Large intestine (tissue), 3 donors: ENCODE results near the gene DNAH17. TPM values are rescaled to one million over a fixed set of nuclear protein-coding genes. Genes with fewer than 3 reads are reported as not detected.

Experiments
- DNase-seq, 2 donors: peaks; one replicate each; pipeline versions ENCODE4 v3.0.0 to v3.0.0-alpha.2; 2013
- H3K27ac ChIP-seq: one replicate; pipeline ENCODE4 v1.5.1; 2013; ENCODE audit warnings: low read length
- H3K27me3 ChIP-seq: 2 replicates; pipeline ENCODE4 v1.6.1; 2013; ENCODE audit warnings: low read length; ENCODE audit not compliant: control insufficient read depth, insufficient read depth
- H3K36me3 ChIP-seq: 2 replicates; pipeline ENCODE4 v1.6.1; 2013; ENCODE audit warnings: low read length; ENCODE audit not compliant: control insufficient read depth, insufficient read depth
- H3K4me1 ChIP-seq: one replicate; pipeline ENCODE4 v1.6.1; 2013; ENCODE audit warnings: low read length; ENCODE audit not compliant: control insufficient read depth, insufficient read depth
- H3K4me3 ChIP-seq: one replicate; pipeline ENCODE4 v1.5.1; 2013; ENCODE audit warnings: low read length
- H3K9me3 ChIP-seq: one replicate; pipeline ENCODE4 v1.6.1; 2013; ENCODE audit warnings: mild to moderate bottlenecking, low read depth, low read length, moderate library complexity; ENCODE audit not compliant: control insufficient read depth
- WGBS: methylation state at CpG from one replicate; pipeline ENCODE4 v1.1.5; 2013; ENCODE audit warnings: low lambda C conversion rate; ENCODE audit not compliant: insufficient coverage; 5-methylcytosine and 5-hydroxymethylcytosine counted together
- polyA plus RNA-seq: library from polyadenylated mRNA; unstranded; fragments of 120-200 nt; gene quantifications from one replicate; pipeline ENCODE4 v1.2.1, GENCODE V29; 2013

DNAH17 gene
- polyA plus RNA-seq, 1 donor: 4.4 TPM

DNA sequence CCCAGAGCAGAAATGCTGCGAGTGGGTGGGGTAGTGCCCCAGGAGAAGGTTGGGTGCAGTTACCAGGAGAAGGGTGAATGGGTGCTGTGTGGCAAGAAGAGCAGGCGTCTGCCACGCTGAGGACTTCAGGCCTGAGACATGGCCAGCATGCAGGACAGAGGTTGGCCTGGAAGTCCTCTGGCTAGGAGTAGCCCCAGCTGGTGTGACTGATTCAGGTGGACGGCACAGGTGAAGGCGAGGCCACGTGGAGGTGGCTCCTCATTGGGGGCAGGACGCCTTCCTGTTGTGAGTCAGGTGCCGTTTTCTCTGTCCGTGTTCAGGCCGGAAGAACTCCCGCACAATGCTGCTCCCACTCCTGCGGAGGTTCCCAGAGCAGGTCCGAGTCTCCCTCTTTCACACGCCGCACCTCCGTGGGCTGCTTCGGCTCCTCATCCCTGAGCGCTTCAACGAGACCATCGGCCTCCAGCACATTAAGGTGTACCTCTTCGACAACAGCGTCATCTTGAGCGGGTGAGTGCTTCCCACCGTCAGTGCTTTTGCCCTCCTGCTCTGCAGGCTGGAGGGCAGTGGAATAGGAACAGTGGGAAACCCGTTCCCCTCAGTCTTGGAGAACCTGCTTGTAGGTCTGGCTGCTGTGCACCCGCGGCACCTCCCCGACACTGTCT lies 178.0 kb downstream of the DNAH17 start:
- H3K27ac ChIP-seq: no peak overlapping the region
- no peaks in the 10 kb centered on the region for H3K9me3 ChIP-seq
- H3K4me1 ChIP-seq: no peaks in the 10 kb centered on the region
- no peaks in the 10 kb centered on the region for H3K27me3 ChIP-seq
- no peak overlapping the region for H3K4me3 ChIP-seq
- peaks cover 82% of the 10 kb centered on the region for H3K36me3 ChIP-seq
- no CpG with 5 or more reads among the region's 28 CpGs for WGBS
- DNase-seq: no peak

DNA sequence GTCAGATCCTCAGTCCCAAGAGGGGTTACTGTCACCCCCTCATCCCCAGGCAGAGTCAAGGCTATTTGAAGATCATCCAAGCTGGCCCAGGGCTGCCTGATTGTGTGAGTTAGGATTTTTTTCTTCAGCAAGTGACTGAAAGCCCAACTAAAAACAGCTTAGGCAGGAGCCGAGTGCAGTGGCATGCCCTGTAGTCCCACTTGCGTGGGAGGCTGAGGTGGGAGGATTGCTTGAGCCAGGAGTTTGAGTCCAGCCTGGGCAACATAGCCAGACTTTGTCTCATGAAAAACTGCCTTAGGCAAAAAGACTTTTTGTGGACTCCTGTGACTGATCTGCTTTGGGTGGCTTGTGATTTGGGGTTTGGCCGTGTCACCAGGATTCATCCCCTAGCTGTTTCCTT lies 178.8 kb downstream of the DNAH17 start:
- H3K4me3 ChIP-seq: no peak overlapping the region
- H3K4me1 ChIP-seq: no peaks in the 10 kb centered on the region
- no peak overlapping the region for H3K27ac ChIP-seq
- WGBS: 100% methylated on average over 1 of the region's 3 CpGs
- H3K36me3 ChIP-seq: peaks cover 80% of the 10 kb centered on the region
- H3K9me3 ChIP-seq: no peaks in the 10 kb centered on the region
- H3K27me3 ChIP-seq: no peaks in the 10 kb centered on the region
- no peak for DNase-seq

DNA sequence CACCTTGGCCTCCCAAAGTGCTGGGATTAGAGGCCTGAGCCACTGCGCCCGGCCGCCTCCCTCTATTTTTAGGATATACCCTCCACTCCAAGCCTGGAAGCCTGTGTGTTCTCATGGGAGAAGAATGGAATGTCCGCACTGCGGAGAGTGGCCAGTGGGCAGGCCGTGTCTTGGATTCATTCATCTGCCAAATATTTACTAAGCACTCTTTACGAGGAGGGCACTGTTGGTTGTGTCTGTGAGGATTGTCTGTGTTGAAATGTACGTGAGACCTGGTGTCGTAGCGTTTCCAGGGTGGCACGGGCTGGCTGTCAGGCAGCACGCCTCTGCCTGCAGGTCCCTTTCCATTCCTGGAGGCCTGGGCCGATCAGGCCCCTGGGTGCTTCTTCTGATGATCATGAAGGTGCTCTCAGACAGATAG lies 179.5 kb downstream of the DNAH17 start:
- Histone ChIP-seq H3K4me1 (no peaks in the 10 kb centered on the region), H3K36me3 (peaks cover 77% of the 10 kb centered on the region), H3K9me3 (no peaks in the 10 kb centered on the region), H3K27me3 (no peaks in the 10 kb centered on the region), H3K4me3 (no peak overlapping the region), H3K27ac (no peak overlapping the region)
- DNase-seq: no peak
- 80% methylated on average over 1 of the region's 13 CpGs for WGBS

DNA sequence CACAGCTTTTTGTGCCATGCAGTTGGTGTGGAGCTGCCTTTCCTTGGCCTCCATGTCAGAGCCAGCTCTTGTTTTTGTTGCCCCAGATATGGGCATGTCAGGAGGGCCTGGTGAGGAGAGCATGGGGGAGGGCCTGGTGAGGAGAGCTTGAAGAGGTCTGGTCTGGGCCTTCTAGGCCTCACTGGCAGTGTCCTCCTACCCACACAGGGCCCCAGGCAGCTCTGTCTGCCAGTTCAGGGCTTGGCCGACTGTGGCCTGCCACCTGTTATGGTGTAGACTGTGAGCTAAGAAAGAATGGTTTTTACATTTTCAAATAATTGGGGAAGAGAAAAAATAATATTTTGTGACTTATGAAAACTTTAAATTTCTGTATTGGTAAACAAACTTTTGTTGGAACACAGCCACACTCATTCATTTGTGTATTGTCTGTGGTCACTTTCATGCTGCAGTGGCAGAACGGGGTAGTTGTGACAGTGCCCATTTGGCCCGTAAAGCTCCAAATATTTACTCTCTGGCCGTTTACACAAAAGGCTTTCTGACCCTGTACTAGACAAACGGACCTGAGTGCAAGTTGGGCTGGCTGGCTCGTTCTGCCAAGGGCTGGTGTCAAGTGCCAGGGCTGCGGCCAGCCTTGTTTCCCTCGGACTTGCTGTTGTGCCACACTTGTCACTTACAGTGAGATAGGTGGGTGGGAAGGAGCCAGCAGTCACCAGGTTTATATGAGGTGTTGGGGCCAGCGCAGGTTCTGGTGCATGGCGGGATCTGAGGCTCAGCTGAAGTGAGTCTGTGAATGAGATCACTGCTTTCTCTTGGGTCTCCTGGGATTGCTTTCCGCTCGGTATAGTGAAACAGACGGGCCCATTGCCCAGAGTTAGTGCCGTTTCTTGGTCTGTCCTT lies 180.5 kb downstream of the DNAH17 start:
- no peaks in the 10 kb centered on the region for H3K4me1 ChIP-seq
- no peak overlapping the region for H3K4me3 ChIP-seq
- no CpG with 5 or more reads among the region's 14 CpGs for WGBS
- H3K36me3 ChIP-seq: peaks cover 77% of the 10 kb centered on the region
- H3K9me3 ChIP-seq: no peaks in the 10 kb centered on the region
- H3K27ac ChIP-seq: no peak overlapping the region
- no peak for DNase-seq
- no peaks in the 10 kb centered on the region for H3K27me3 ChIP-seq

DNA sequence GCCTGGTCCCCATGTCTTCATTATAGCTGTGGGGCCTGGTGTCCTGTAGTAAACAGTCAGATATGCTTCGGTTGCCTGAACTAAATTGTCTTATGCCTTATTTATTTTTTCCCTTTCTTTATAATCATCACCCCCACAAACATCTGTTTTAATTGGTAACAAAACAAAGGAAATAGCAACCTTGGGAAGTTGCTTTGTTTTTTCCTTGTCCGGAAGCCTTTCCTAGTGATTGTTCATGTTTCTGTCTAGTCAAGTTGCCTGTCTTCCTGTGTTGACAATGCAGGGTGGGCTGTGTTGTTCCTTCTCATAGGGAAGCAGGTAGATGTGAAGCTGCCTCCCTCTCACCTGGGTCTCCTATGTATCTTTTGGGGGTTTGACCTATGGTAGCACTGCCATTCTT lies 182.0 kb downstream of the DNAH17 start:
- H3K9me3 ChIP-seq: no peaks in the 10 kb centered on the region
- H3K27ac ChIP-seq: no peak overlapping the region
- no peak for DNase-seq
- H3K36me3 ChIP-seq: peaks cover 61% of the 10 kb centered on the region
- WGBS: 67% methylated on average over 1 of the region's 2 CpGs
- no peaks in the 10 kb centered on the region for H3K4me1 ChIP-seq
- no peak overlapping the region for H3K4me3 ChIP-seq
- no peaks in the 10 kb centered on the region for H3K27me3 ChIP-seq

DNA sequence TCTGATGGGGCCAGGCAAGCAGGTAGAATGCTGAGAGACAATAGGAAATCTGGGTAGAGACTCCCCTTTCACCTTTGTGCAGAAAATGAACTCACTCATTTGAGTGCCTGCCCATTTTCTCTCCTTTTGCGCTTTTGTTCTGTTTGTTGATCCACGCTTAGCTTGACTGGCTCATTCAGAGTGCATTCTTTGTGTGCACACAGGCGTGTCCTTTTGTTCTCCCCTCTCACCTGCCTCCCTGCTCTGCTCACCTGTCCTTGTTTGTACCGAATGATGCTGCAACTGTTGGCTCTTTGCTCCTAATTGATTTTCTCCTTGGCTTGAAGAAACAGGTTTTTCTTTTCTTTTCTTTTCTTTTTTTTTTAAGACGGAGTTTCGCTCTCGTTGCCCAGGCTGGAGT lies 183.0 kb downstream of the DNAH17 start:
- no peaks in the 10 kb centered on the region for H3K27me3 ChIP-seq
- 100% methylated on average over 5 of the region's 7 CpGs for WGBS
- no peaks in the 10 kb centered on the region for H3K4me1 ChIP-seq
- H3K9me3 ChIP-seq: no peaks in the 10 kb centered on the region
- DNase-seq: no peak
- no peak overlapping the region for H3K4me3 ChIP-seq
- peaks cover 53% of the 10 kb centered on the region for H3K36me3 ChIP-seq
- H3K27ac ChIP-seq: no peak overlapping the region

DNA sequence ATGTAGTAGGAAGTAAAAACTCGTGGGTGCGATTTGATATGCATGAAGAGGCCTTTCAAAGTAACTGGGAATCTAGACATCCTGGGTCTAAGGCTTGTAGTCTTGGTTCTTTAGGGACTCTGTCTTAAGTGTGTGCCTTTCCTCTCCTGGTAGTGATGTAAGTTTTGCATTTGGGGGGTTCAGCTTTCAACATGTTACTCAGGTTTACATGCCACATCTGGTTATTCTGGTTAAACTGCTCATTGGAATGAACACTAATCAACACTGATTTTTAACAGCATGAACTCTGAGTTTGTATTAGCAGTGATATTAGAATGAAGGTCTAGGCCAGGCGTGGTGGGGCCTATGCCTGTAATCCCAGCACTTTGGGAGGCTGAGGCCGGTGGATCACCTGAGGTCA lies 183.6 kb downstream of the DNAH17 start:
- Histone ChIP-seq H3K36me3 (peaks cover 48% of the 10 kb centered on the region), H3K27me3 (no peaks in the 10 kb centered on the region), H3K27ac (no peak overlapping the region), H3K9me3 (no peaks in the 10 kb centered on the region), H3K4me3 (no peak overlapping the region), H3K4me1 (no peaks in the 10 kb centered on the region)
- WGBS: no CpG with 5 or more reads among the region's 4 CpGs
- no peak for DNase-seq

DNA sequence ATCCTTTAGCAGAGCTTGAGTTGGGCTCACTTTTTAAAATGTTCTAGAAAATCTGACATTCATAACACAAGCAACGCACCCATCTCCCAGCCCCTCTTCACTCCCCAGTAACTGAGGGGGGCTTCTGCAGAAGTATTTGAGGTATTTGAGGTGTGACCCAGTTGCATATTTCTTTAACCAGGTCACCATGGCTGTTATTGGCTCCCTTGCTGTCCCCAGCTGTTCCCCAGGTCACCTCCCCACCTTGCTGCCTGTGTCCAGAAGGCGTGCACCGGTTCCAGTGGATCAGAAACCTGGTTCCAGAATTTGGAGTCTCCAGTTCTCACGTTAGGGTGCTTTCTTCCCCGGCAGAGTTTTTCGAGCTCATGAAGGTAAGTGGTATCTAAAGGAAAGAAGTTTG lies 184.9 kb downstream of the DNAH17 start:
- no CpG with 5 or more reads among the region's 6 CpGs for WGBS
- no peaks in the 10 kb centered on the region for H3K4me1 ChIP-seq
- no peak overlapping the region for H3K4me3 ChIP-seq
- no peaks in the 10 kb centered on the region for H3K9me3 ChIP-seq
- H3K27ac ChIP-seq: no peak overlapping the region
- no peaks in the 10 kb centered on the region for H3K27me3 ChIP-seq
- peaks cover 37% of the 10 kb centered on the region for H3K36me3 ChIP-seq
- DNase-seq: no peak

DNA sequence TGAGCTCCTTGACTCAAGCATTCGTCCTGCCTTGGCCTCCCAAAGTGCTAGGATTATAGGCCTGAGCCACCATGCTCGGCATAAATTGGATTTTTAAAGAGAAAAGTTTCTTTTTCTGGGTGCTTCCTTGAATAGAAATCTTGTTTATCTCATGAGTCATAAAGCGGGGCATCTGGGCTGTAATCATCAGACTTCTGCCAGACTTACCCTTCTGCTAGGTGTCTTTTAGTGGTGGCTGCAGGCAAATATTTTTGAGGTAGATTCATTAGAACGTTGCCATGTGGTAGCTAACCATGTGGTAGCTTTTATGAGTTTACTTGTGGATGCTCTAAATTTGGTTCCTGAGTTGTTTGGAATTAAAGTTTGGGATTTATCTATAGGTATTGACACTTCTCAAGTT lies 185.4 kb downstream of the DNAH17 start:
- H3K27me3 ChIP-seq: no peaks in the 10 kb centered on the region
- no peak overlapping the region for H3K27ac ChIP-seq
- H3K4me1 ChIP-seq: no peaks in the 10 kb centered on the region
- 60% methylated on average over 1 of the region's 4 CpGs for WGBS
- no peak overlapping the region for H3K4me3 ChIP-seq
- peaks cover 33% of the 10 kb centered on the region for H3K36me3 ChIP-seq
- DNase-seq: no peak
- no peaks in the 10 kb centered on the region for H3K9me3 ChIP-seq

DNA sequence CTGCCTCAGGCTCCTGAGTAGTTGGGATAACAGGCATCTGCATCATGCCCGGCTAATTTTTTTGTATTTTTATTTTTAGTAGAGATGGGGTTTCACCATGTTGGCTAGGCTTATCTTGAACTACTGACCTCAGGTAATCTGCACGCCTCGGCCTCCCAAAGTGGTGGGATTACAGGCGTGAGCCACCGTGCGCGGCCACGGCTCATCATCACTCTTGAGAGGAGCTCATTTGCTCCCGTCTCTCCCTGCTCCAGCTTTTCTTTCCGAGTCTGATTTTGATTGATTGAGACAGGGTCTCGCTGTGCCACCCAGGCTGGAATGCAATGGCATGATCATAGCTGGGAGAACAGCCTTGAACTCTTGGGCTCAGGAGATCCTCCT lies 186.2 kb downstream of the DNAH17 start:
- H3K4me1 ChIP-seq: no peaks in the 10 kb centered on the region
- H3K9me3 ChIP-seq: no peaks in the 10 kb centered on the region
- no peak for DNase-seq
- WGBS: 92% methylated on average over 2 of the region's 11 CpGs
- H3K36me3 ChIP-seq: peaks cover 25% of the 10 kb centered on the region
- H3K27me3 ChIP-seq: no peaks in the 10 kb centered on the region
- H3K4me3 ChIP-seq: no peak overlapping the region
- no peak overlapping the region for H3K27ac ChIP-seq
